Loucy (cell line): ENCODE data around the gene TOP1.

Source experiments
- EZH2phosphoT487 ChIP-seq: fragments of 200-600 bp; IDR thresholded peaks from 2 replicates; pipeline ENCODE4 v1.6.1; 2018; ENCODE audit warnings: antibody characterized with exemption, mild to moderate bottlenecking, moderate library complexity, borderline replicate concordance
- TF ChIP-seq, protein P1 (sequence below): fragments of 200-600 bp; sonication (generic); conservative IDR thresholded peaks from 2 replicates; pipeline ENCODE4 v1.5.1; 2014; ENCODE audit warnings: mild to moderate bottlenecking, antibody characterized with exemption, low read length

DNA sequence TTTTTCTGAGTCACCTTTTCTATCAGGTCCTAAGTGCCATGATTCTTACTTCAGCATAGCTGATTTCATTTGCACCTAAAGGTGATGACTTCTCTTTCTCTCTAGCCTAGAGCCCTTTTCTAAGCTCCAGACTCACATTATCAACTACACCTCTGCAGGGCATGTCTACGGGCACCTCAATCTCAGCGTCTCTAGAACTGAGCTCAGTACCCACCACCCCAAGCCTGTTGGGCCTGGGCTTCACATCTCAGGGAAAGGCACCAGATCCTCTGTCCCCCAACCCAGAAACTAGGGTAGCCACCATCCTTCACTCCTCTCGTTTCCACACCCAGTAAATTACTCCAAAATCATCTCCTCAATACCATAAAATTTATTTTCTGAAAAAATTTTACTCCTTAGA is 98.1 kb downstream of the TOP1 start:
- TF ChIP-seq, protein P1, sequence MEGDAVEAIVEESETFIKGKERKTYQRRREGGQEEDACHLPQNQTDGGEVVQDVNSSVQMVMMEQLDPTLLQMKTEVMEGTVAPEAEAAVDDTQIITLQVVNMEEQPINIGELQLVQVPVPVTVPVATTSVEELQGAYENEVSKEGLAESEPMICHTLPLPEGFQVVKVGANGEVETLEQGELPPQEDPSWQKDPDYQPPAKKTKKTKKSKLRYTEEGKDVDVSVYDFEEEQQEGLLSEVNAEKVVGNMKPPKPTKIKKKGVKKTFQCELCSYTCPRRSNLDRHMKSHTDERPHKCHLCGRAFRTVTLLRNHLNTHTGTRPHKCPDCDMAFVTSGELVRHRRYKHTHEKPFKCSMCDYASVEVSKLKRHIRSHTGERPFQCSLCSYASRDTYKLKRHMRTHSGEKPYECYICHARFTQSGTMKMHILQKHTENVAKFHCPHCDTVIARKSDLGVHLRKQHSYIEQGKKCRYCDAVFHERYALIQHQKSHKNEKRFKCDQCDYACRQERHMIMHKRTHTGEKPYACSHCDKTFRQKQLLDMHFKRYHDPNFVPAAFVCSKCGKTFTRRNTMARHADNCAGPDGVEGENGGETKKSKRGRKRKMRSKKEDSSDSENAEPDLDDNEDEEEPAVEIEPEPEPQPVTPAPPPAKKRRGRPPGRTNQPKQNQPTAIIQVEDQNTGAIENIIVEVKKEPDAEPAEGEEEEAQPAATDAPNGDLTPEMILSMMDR: no peak
- no peak for TF ChIP-seq EZH2phosphoT487
